ENCODE measurements around the gene MMP17. TPM values are rescaled to one million over a fixed set of nuclear protein-coding genes. Genes with fewer than 3 reads are reported as not detected.

Gene MMP17
- total RNA-seq, 1 donor from 2014 or later, result 5.2 TPM

- Histone ChIP-seq H3K36me3 (no peaks in the 10 kb centered on the region), H3K4me3 (no peak overlapping the region), H3K9me3 (no peaks in the 10 kb centered on the region), H3K27ac (no peak overlapping the region), H3K27me3 (no peaks in the 10 kb centered on the region), H3K4me1 (peaks cover 12% of the 10 kb centered on the region)
- intact Hi-C loops (cut with DNase I), result no loop called here
- TF ChIP-seq POLR2A (IDR thresholded peaks at IDR 0.05), result no peak
- TF ChIP-seq POLR2AphosphoS5 (IDR thresholded peaks at IDR 0.05; ENCODE audit: insufficient read depth in 1 of 2, low read depth in 1 of 2), result no peak
- TF ChIP-seq CTCF (IDR thresholded peaks at IDR 0.05), result no peak
- no peak for DNase-seq (ENCODE audit: extremely low spot score in 2 of 2)
Observed at GRCh38 chr12:131854861-131855476, 26.8 kb downstream of the MMP17 start.

- H3K4me1 ChIP-seq, result peaks cover 18% of the 10 kb centered on the region
- H3K27ac ChIP-seq, result no peak overlapping the region
- no peak for DNase-seq (ENCODE audit: extremely low spot score in 2 of 2)
- no peaks in the 10 kb centered on the region for H3K9me3 ChIP-seq
- TF ChIP-seq POLR2AphosphoS5 (IDR thresholded peaks at IDR 0.05; ENCODE audit: insufficient read depth in 1 of 2, low read depth in 1 of 2) (no peak), CTCF (IDR thresholded peaks at IDR 0.05) (no peak), POLR2A (IDR thresholded peaks at IDR 0.05) (no peak)
- no peaks in the 10 kb centered on the region for H3K27me3 ChIP-seq
- intact Hi-C loops (cut with DNase I), result no loop called here
- no peaks in the 10 kb centered on the region for H3K36me3 ChIP-seq
- no peak overlapping the region for H3K4me3 ChIP-seq
Observed at GRCh38 chr12:131855521-131856142, 27.4 kb downstream of the MMP17 start.

GRCh38 chr12:131856366-131857097 is 28.3 kb downstream of the MMP17 start:
- TF ChIP-seq CTCF (IDR thresholded peaks at IDR 0.05) (no peak), POLR2AphosphoS5 (IDR thresholded peaks at IDR 0.05; ENCODE audit: insufficient read depth in 1 of 2, low read depth in 1 of 2) (no peak), POLR2A (IDR thresholded peaks at IDR 0.05) (no peak)
- Histone ChIP-seq H3K4me1 (peaks cover 27% of the 10 kb centered on the region), H3K27me3 (no peaks in the 10 kb centered on the region), H3K9me3 (no peaks in the 10 kb centered on the region), H3K4me3 (no peak overlapping the region), H3K36me3 (no peaks in the 10 kb centered on the region), H3K27ac (no peak overlapping the region)
- intact Hi-C loops (cut with DNase I), result no loop called here
- no peak for DNase-seq (ENCODE audit: extremely low spot score in 2 of 2)

- no peaks in the 10 kb centered on the region for H3K9me3 ChIP-seq
- no peaks in the 10 kb centered on the region for H3K36me3 ChIP-seq
- intact Hi-C loops (cut with DNase I), result no loop called here
- no peak overlapping the region for H3K27ac ChIP-seq
- no peak for TF ChIP-seq POLR2A (IDR thresholded peaks at IDR 0.05)
- TF ChIP-seq CTCF (IDR thresholded peaks at IDR 0.05), result no peak
- TF ChIP-seq POLR2AphosphoS5 (IDR thresholded peaks at IDR 0.05; ENCODE audit: insufficient read depth in 1 of 2, low read depth in 1 of 2), result no peak
- H3K27me3 ChIP-seq, result no peaks in the 10 kb centered on the region
- peaks cover 27% of the 10 kb centered on the region for H3K4me1 ChIP-seq
- DNase-seq (ENCODE audit: extremely low spot score in 2 of 2), result no peak
- no peak overlapping the region for H3K4me3 ChIP-seq
Observed at GRCh38 chr12:131857908-131858850, 30.0 kb downstream of the MMP17 start.

All from vagina (tissue), 2 donors.